WTC11 (cell line): Measurements from ENCODE around the gene ROBO2. TPM values are rescaled to one million over a fixed set of nuclear protein-coding genes. Genes with fewer than 3 reads are reported as not detected.

Source experiments
- ATAC-seq: fragments of 200-7000 bp; cut with Tn5 transposase; 2 replicates; pipeline ENCODE4 v1.10.0; 2021; ENCODE audit warnings: mild to moderate bottlenecking, moderate library complexity
- CTCF ChIA-PET: fragments of 300-600 bp; sonication (Branson Sonifier 250); formaldehyde crosslinking; loops from one replicate; lab custom pipeline; 2021; ENCODE audit warnings: antibody characterized with exemption; lab: Charles Lee
- POLR2A ChIA-PET: fragments of 350-600 bp; sonication (Branson Sonifier 250); formaldehyde crosslinking; loops from one replicate; lab custom pipeline; 2021; ENCODE audit warnings: antibody characterized with exemption; lab: Charles Lee
- DNase-seq: peaks from one replicate; pipeline ENCODE4 v3.0.0; 2021; ENCODE audit warnings: low spot score
- H3K27ac Mint-ChIP-seq: 2 replicates; pipeline ENCODE4 v1.8.0; 2021; ENCODE audit warnings: mixed read lengths
- H3K27me3 Mint-ChIP-seq: 2 replicates; pipeline ENCODE4 v1.8.0; 2021; ENCODE audit warnings: low read depth, mild to moderate bottlenecking, moderate library complexity, mixed read lengths
- H3K36me3 Mint-ChIP-seq: 2 replicates; pipeline ENCODE4 v1.8.0; 2021; ENCODE audit warnings: mixed read lengths
- H3K4me1 Mint-ChIP-seq: 2 replicates; pipeline ENCODE4 v1.8.0; 2022; ENCODE audit warnings: mixed read lengths
- H3K4me3 Mint-ChIP-seq: 2 replicates; pipeline ENCODE4 v1.8.0; 2021; ENCODE audit warnings: mild to moderate bottlenecking, moderate library complexity, mixed read lengths
- H3K9me3 Mint-ChIP-seq: 2 replicates; pipeline ENCODE4 v1.8.0; 2021; ENCODE audit warnings: mixed read lengths
- AR ChIP-seq: fragments of 250-450 bp; sonication (Bioruptor Pico); IDR thresholded peaks from 2 replicates; pipeline ENCODE4 v1.9.0; 2021; ENCODE audit warnings: mild to moderate bottlenecking
- CDX4 ChIP-seq: fragments of 250-450 bp; sonication (Bioruptor Pico); IDR thresholded peaks from 2 replicates; pipeline ENCODE4 v1.9.0; 2021; ENCODE audit warnings: moderate library complexity, mild to moderate bottlenecking, inconsistent platforms, borderline replicate concordance
- CTCF ChIP-seq: fragments of 200-600 bp; IDR thresholded peaks from 2 replicates; pipeline ENCODE4 v1.8.0; 2022; ENCODE audit warnings: antibody characterized with exemption
- NR3C1 ChIP-seq: sonication (generic); formaldehyde crosslinking; conservative IDR thresholded peaks from 2 replicates; pipeline ENCODE4 v1.8.1; 2023; ENCODE audit warnings: low read depth, mild to moderate bottlenecking, missing genetic modification reagents
- PREB ChIP-seq: sonication (generic); formaldehyde crosslinking; IDR thresholded peaks from 2 replicates; pipeline ENCODE4 v1.8.1; 2022; ENCODE audit warnings: mild to moderate bottlenecking, missing genetic modification reagents, moderate library complexity, borderline replicate concordance
- PRRX2 ChIP-seq: fragments of 250-450 bp; sonication (Bioruptor Pico); IDR thresholded peaks from 2 replicates; pipeline ENCODE4 v1.8.0; 2021; ENCODE audit warnings: mild to moderate bottlenecking
- SMAD4 ChIP-seq: sonication (generic); formaldehyde crosslinking; IDR thresholded peaks from 2 replicates; pipeline ENCODE4 v1.8.0; 2022; ENCODE audit warnings: mild to moderate bottlenecking, missing genetic modification reagents
- ZNF281 ChIP-seq: sonication (generic); formaldehyde crosslinking; IDR thresholded peaks from 2 replicates; pipeline ENCODE4 v1.8.0; 2023; ENCODE audit warnings: mild to moderate bottlenecking, missing genetic modification reagents
- ZNF423 ChIP-seq: fragments of 250-450 bp; sonication (Bioruptor Pico); IDR thresholded peaks from 2 replicates; pipeline ENCODE4 v2.1.2; 2022; ENCODE audit warnings: mild to moderate bottlenecking, moderate library complexity
- total RNA-seq: library from RNA; stranded (reverse); gene quantifications from 3 replicates; pipeline ENCODE4 v1.2.3, GENCODE V29; 2021

ROBO2 gene
- total RNA-seq, 1 experiment from 2014 or later = 11.7 TPM

DNA sequence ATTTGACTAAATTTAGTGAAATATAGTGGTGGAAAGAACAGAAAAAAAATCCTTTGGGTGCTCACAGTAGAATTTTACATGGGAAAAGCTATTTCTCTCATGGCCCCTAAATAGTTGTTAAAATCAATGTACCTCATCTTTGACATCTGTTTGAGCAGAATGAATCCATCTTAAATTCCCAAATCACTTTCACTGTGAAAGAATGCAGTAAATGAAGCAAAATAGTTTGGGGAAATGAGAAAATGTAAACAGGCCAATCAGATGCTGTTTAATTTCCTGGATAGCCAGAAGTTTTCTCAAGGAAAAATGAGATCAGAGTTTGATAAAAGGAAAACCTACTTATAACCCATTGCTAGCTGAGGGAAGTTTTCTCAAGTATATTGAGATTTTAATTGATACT, 406.9 kb downstream of the ROBO2 start:
- Mint-ChIP-seq H3K4me3 (no peak overlapping the region), H3K27ac (no peak overlapping the region), H3K9me3 (no peaks in the 10 kb centered on the region), H3K36me3 (no peaks in the 10 kb centered on the region), H3K27me3 (no peaks in the 10 kb centered on the region), H3K4me1 (peaks cover 16% of the 10 kb centered on the region)
- ATAC-seq (no peak), DNase-seq (no peak)
- no peak for TF ChIP-seq CTCF
- POLR2A ChIA-PET = no interaction called here
- CTCF ChIA-PET = no interaction called here

DNA sequence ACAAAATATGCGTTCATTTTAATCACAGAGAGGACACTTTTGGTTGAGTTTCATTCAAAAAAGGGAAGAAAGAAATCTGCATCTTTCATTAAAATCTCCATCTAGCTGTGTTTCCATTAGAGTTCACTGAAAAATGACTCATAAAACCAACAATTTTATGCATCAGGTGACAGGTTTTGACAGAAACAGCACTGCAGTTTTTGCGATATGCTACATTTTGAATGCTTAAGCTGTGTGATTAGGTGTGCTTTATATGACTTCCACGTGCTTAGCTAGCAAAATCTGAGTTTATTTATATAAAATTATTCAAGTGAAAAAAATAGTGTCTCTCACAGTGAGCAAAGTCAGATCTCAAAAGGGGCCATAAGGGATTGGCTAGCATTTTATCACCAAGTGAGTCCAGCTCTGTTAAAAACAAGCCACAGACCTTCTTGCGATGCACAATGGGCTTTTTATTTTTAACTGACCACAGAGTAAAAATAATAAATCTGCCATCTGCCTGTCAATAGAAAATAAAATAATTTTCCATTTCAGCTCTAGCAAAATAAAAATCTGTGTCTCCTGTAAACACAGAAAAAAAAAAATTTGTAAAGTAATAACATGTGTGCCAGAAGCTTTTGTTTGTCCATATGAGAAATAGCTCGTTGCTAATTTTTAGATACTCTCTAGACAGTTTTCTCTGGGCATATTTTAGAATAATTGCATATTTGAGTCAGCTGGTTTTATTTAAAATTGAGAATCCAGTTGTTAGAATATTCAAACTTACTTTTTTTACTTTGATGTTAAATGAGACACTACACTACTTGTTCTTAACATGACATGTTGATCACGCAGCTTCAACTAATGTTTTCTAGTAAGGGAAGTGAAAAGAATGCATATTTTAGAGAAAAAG, 409.8 kb downstream of the ROBO2 start:
- Mint-ChIP-seq H3K27me3 (no peaks in the 10 kb centered on the region), H3K9me3 (no peaks in the 10 kb centered on the region), H3K4me1 (peaks cover 27% of the 10 kb centered on the region), H3K27ac (no peak overlapping the region), H3K4me3 (no peak overlapping the region), H3K36me3 (no peaks in the 10 kb centered on the region)
- TF ChIP-seq PRRX2 (CRISPR knock-in tag) (no peak), ZNF281 (CRISPR knock-in tag) (no peak), NR3C1 (no peak), CDX4 (CRISPR knock-in tag) (no peak), SMAD4 (CRISPR knock-in tag) (no peak), PREB (CRISPR knock-in tag) (no peak)
- DNase-seq = no peak
- ChIA-PET CTCF (no interaction called here), POLR2A (interaction anchor here (0.6 kb wide), 1 partner anchor 1567 kb away, joined by 3 read pairs; no protein-coding TSS in a partner anchor)
- ATAC-seq = no peak

DNA sequence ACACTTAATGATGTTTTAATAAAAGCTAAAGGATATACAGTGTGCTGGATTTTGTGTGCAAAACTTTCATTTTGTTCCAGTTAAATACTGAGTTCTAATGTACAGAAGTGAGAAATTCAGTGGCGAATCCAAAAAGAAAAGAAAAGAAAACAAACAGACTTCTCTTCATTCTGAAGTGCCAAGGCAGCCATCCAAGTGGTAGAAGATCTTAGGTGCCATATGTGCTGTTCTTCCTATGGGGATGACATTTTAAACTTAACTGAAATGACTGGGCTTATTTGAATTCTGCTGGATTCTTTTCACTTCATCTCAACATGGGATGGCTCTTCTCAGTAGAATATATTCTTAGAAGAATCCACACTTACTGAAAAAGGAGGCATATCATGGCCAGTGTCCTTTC, 416.5 kb downstream of the ROBO2 start:
- no peak for TF ChIP-seq AR (CRISPR knock-in tag)
- no peak for TF ChIP-seq ZNF423 (CRISPR knock-in tag)
- TF ChIP-seq, all 79 proteins: peak for 0
- Mint-ChIP-seq H3K4me3 (no peak overlapping the region), H3K27ac (no peak overlapping the region), H3K9me3 (peaks cover 11% of the 10 kb centered on the region), H3K36me3 (no peaks in the 10 kb centered on the region), H3K27me3 (no peaks in the 10 kb centered on the region), H3K4me1 (peaks cover 24% of the 10 kb centered on the region)
- no peak for DNase-seq
- POLR2A ChIA-PET = no interaction called here
- CTCF ChIA-PET = no interaction called here
- ATAC-seq = no peak
